Ramos (cell line): ENCODE results near the gene PAXX.
"Not testable (repeated sequence)": the region's sequence is repeated elsewhere in the genome, so short reads cannot be mapped to it uniquely, and the experiment has no call there.

ENCODE experiments used
- in situ Hi-C: fragments of 300-500 bp; cut with MboI; formaldehyde crosslinking; loops from one replicate; pipeline ENCODE4 v1.14.3; 2022; ENCODE audit warnings: low sequenced_read_pairs; ENCODE audit not compliant: unreplicated experiment

The PAXX gene

GRCh38 chr9:136996361-136997292, 4.4 kb downstream of the PAXX start, which contains the start of gene CLIC3:
CLIC3 (minus strand) TSS chr9:136996568; CDS start chr9:136996543, 25 bp downstream.
- in situ Hi-C loops, result no loop called here

- in situ Hi-C loops, result no loop called here
Observed at GRCh38 chr9:136997371-136997770, 5.1 kb downstream of the PAXX start.

GRCh38 chr9:136997830-136998234, 5.6 kb downstream of the PAXX start:
- in situ Hi-C loops, result no loop called here

- in situ Hi-C loops, result no loop called here
Observed at GRCh38 chr9:137000177-137000930, 8.1 kb downstream of the PAXX start.

- in situ Hi-C loops, result no loop called here
Observed at GRCh38 chr9:137001857-137002645, 9.8 kb downstream of the PAXX start.

GRCh38 chr9:137002646-137003041, 10.4 kb downstream of the PAXX start:
- in situ Hi-C loops, result no loop called here

- in situ Hi-C loops, result not testable (repeated sequence)
Observed at GRCh38 chr9:137004285-137004684, 12.1 kb downstream of the PAXX start.

GRCh38 chr9:137006116-137007003, 14.1 kb downstream of the PAXX start:
- in situ Hi-C loops, result no loop called here

GRCh38 chr9:137007108-137007815, 15.0 kb downstream of the PAXX start:
- in situ Hi-C loops, result no loop called here

- in situ Hi-C loops, result no loop called here
Observed at GRCh38 chr9:137007816-137008270, 15.6 kb downstream of the PAXX start.

GRCh38 chr9:137008312-137008711, 16.1 kb downstream of the PAXX start:
- in situ Hi-C loops, result no loop called here

GRCh38 chr9:137009217-137009616, 17.0 kb downstream of the PAXX start:
- in situ Hi-C loops, result no loop called here

- in situ Hi-C loops, result no loop called here
Observed at GRCh38 chr9:137009938-137010732, 17.9 kb downstream of the PAXX start.

GRCh38 chr9:137011156-137011555, 18.9 kb downstream of the PAXX start:
- in situ Hi-C loops, result no loop called here

GRCh38 chr9:137011907-137012675, 19.9 kb downstream of the PAXX start:
- in situ Hi-C loops, result no loop called here

GRCh38 chr9:137012694-137013570, 20.7 kb downstream of the PAXX start:
- in situ Hi-C loops, result no loop called here
